Adrenal gland (tissue), 5 donors: Measurements from ENCODE around the gene CPNE7.

Experiments used
- CTCF ChIP-seq, 6 experiments: fragments of 450-650 bp in 4 of 6; fragments of 200-600 bp in 2 of 6; sonication (generic) in 1 of 6; IDR thresholded peaks; 1 replicate in 5 of 6; 2 replicates in 1 of 6; pipeline versions ENCODE4 v1.5.1 to v1.8.0; 2016 to 2021; ENCODE audit warnings: antibody characterized with exemption in 6 of 6, mild to moderate bottlenecking in 2 of 6, moderate library complexity in 1 of 6
- POLR2A ChIP-seq, 2 donors: fragments of 450-650 bp; IDR thresholded peaks; one replicate each; pipeline ENCODE4 v1.6.1; 2017; ENCODE audit warnings: antibody characterized with exemption in 2 of 2, mild to moderate bottlenecking in 2 of 2, moderate library complexity in 1 of 2
- donor health status: DM: no; HTN: no; CAD: no.

GRCh38 chr16:89619840-89620239, 44.3 kb downstream of the CPNE7 start:
- no peak for TF ChIP-seq CTCF (IDR thresholded peaks at IDR 0.05)
- no peak for TF ChIP-seq POLR2A (IDR thresholded peaks at IDR 0.05)
